CD8-positive, alpha-beta memory T cell (primary cell): Measurements from ENCODE around the gene BABAM1. TPM values are rescaled to one million over a fixed set of nuclear protein-coding genes. Genes with fewer than 3 reads are reported as not detected.
"Not testable (repeated sequence)": the region's sequence is repeated elsewhere in the genome, so short reads cannot be mapped to it uniquely, and the experiment has no call there.

Experiments used
- CTCF ChIA-PET: fragments of 350-600 bp; sonication (Branson Sonifier 250); formaldehyde crosslinking; loops from one replicate; lab custom pipeline; 2021; ENCODE audit warnings: antibody characterized with exemption; lab: Charles Lee
- POLR2A ChIA-PET: fragments of 350-600 bp; sonication (Branson Sonifier 250); formaldehyde crosslinking; loops from one replicate; lab custom pipeline; 2021; ENCODE audit warnings: antibody characterized with exemption; lab: Charles Lee
- DNase-seq, 5 donors: peaks; one replicate each; pipeline versions ENCODE4 v3.0.0 to v3.0.0-alpha.2; 2020 to 2022; ENCODE audit warnings: mixed read lengths in 1 of 5
- H3K27ac ChIP-seq: one replicate; pipeline ENCODE4 v1.7.0; 2013; ENCODE audit warnings: low read depth, mild to moderate bottlenecking, low read length, moderate library complexity
- H3K27me3 ChIP-seq: 2 replicates; pipeline ENCODE4 v1.7.0; 2013; ENCODE audit warnings: low read length, mild to moderate bottlenecking; ENCODE audit not compliant: insufficient read depth, poor library complexity, severe bottlenecking
- H3K36me3 ChIP-seq: 2 replicates; pipeline ENCODE4 v1.7.0; 2013; ENCODE audit warnings: mild to moderate bottlenecking, low read length, moderate library complexity; ENCODE audit not compliant: insufficient read depth
- H3K4me1 ChIP-seq: 2 replicates; pipeline ENCODE4 v1.7.0; 2013; ENCODE audit warnings: mild to moderate bottlenecking, low read length, moderate library complexity; ENCODE audit not compliant: insufficient read depth
- H3K4me3 ChIP-seq: 2 replicates; pipeline ENCODE4 v1.7.0; 2013; ENCODE audit warnings: mild to moderate bottlenecking, low read length
- H3K9me3 ChIP-seq: 2 replicates; pipeline ENCODE4 v1.7.0; 2013; ENCODE audit warnings: mild to moderate bottlenecking, low read length
- H3K27ac Mint-ChIP-seq, 8 donors: one replicate each; pipeline ENCODE4 v1.8.0; 2020 to 2021; ENCODE audit warnings: mixed read lengths in 8 of 8, mild to moderate bottlenecking in 6 of 8, inconsistent platforms in 3 of 8, moderate library complexity in 3 of 8
- H3K27me3 Mint-ChIP-seq, 2 donors: one replicate each; pipeline ENCODE4 v1.8.0; 2020 to 2021; ENCODE audit warnings: mixed read lengths in 2 of 2, mild to moderate bottlenecking in 1 of 2, moderate library complexity in 1 of 2
- H3K36me3 Mint-ChIP-seq, 3 donors: one replicate each; pipeline ENCODE4 v1.8.0; 2020 to 2021; ENCODE audit warnings: mixed read lengths in 3 of 3, inconsistent platforms in 1 of 3, mild to moderate bottlenecking in 1 of 3
- H3K4me1 Mint-ChIP-seq, 3 donors: one replicate each; pipeline ENCODE4 v1.8.0; 2020 to 2021; ENCODE audit warnings: mixed read lengths in 3 of 3, inconsistent platforms in 1 of 3, mild to moderate bottlenecking in 1 of 3
- H3K4me3 Mint-ChIP-seq, 7 donors: one replicate each; pipeline ENCODE4 v1.8.0; 2020 to 2021; ENCODE audit warnings: mixed read lengths in 7 of 7, mild to moderate bottlenecking in 6 of 7, moderate library complexity in 4 of 7, inconsistent platforms in 2 of 7
- H3K9me3 Mint-ChIP-seq, 5 donors: one replicate each; pipeline ENCODE4 v1.8.0; 2020 to 2022; ENCODE audit warnings: mixed read lengths in 5 of 5, mild to moderate bottlenecking in 3 of 5, moderate library complexity in 2 of 5, inconsistent platforms in 1 of 5
- polyA plus RNA-seq: library from polyadenylated mRNA; unstranded; fragments of 300-500 nt; fragmentation: Illumina TruSeq; gene quantifications from one replicate; pipeline ENCODE4 v1.2.3, GENCODE V29; 2021
- total RNA-seq, 2 experiments: library from RNA; stranded (reverse); gene quantifications; one replicate each; pipeline ENCODE4 v1.2.3, GENCODE V29; 2021

Gene BABAM1
- total and polyA plus RNA-seq, 3 experiments from 2014 or later = 114 to 132 (median 124) TPM

DNA sequence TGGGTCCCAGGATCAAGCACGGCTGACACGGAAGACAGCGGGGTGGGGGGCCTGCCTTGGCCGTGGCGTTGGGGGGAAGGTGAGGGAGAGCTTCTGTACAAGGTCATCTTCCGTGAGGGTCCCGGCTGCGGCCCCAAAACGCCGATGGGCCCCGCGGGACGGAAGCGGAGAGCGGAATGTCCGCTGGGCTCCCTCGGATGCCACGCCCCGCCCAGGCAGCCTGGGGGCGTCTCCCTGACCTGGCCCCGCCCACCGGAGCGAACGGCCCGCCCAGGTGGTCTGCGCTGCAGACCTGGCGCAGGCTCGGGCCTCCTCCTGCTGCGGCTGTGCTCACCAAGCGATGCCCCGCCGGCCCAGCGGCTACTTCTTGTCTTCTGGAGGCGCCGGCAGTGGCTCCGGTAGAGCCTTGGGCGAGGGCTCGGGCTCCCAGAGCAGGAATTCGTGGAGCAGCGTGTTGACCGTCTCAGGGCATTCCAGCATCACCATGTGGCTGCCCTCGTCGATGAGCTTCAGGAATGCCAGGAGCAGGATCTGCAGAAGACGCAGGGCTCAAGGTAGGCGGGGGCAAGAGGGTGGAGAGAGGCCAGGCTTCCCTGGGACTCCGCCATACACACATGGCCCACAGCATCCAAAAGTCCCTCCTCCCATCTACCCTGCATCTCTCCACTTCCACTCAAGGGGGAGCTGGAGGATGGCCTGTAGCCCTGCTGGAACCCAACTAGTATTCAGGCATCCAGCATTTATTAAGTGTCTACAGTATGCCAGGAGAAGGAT is 25.2 kb downstream of the BABAM1 start:
- H3K27me3 ChIP-seq = no peaks in the 10 kb centered on the region
- H3K27ac Mint-ChIP-seq = peak overlapping the region in 6 of 8 donors; percentile 22 to 88 (median 52)

DNA sequence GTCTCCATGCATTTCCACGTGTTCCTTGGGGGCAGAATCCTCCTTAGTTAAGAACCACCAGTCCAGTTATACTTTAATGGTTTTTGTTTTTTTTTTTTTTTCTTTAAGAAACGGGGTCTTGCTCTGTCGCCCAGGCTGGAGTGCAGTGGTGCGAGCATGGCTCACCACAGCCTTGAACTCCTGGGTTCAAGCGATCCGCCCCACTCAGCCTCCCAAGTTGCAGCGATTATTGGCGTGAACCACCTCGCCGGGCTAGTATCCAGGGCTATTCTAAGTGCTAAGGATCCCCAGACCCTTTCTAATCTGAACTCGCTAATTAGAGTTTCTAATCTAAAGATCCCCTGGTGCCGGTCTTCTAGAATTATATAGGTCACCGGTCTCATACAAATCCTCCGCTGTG is 26.4 kb downstream of the BABAM1 start:
- Mint-ChIP-seq H3K36me3 (peaks cover 0 to 14% (median 0%) of the 10 kb centered on the region in 3 donors), H3K27me3 (peaks cover 0 to 1% of the 10 kb centered on the region in 2 donors), H3K4me3 (peak overlapping the region in 2 of 7 donors; percentile 27 to 54), H3K27ac (no peak overlapping the region), H3K4me1 (peaks cover 3 to 7% (median 5%) of the 10 kb centered on the region in 3 donors), H3K9me3 (no peaks in the 10 kb centered on the region)
- Histone ChIP-seq H3K9me3 (no peaks in the 10 kb centered on the region), H3K27ac (no peak overlapping the region), H3K36me3 (no peaks in the 10 kb centered on the region), H3K4me1 (no peaks in the 10 kb centered on the region), H3K27me3 (no peaks in the 10 kb centered on the region), H3K4me3 (no peak overlapping the region)
- DNase-seq = no peak
- CTCF ChIA-PET = interaction anchor here (0.7 to 3.9 kb wide), 13 partner anchors 10 to 96 kb away, joined by 3 to 23 read pairs (median 5); partner anchors contain the start of genes ABHD8, ANKLE1, BABAM1 and DDA1
- POLR2A ChIA-PET = no interaction called here

More for the DNA sequence above, 25.2 kb downstream of the BABAM1 start:
- H3K36me3 ChIP-seq = no peaks in the 10 kb centered on the region
- POLR2A ChIA-PET = interaction anchor here (1.0 kb wide), 3 partner anchors 11 to 25 kb away, joined by 3 to 8 read pairs (median 3); partner anchors contain the start of genes ABHD8, BABAM1 and MRPL34
- Mint-ChIP-seq H3K4me3 (peak overlapping the region; percentile 84 to 94 (median 88)), H3K9me3 (no peaks in the 10 kb centered on the region), H3K4me1 (peaks cover 3 to 7% (median 5%) of the 10 kb centered on the region in 3 donors), H3K36me3 (peaks cover 0 to 10% (median 0%) of the 10 kb centered on the region in 3 donors), H3K27me3 (peaks cover 1 to 5% of the 10 kb centered on the region in 2 donors)
- H3K9me3 ChIP-seq = no peaks in the 10 kb centered on the region
- DNase-seq = peak; percentile 69 to 82 (median 76)
- CTCF ChIA-PET = interaction anchor here (0.6 to 3.9 kb wide), 17 partner anchors 10 to 172 kb away, joined by 3 to 23 read pairs (median 4); partner anchors contain the start of genes ABHD8, ANKLE1, BABAM1 and DDA1
- peak overlapping the region; percentile 31 for H3K27ac ChIP-seq
- peak overlapping the region; percentile 79 for H3K4me3 ChIP-seq
- no peaks in the 10 kb centered on the region for H3K4me1 ChIP-seq

DNA sequence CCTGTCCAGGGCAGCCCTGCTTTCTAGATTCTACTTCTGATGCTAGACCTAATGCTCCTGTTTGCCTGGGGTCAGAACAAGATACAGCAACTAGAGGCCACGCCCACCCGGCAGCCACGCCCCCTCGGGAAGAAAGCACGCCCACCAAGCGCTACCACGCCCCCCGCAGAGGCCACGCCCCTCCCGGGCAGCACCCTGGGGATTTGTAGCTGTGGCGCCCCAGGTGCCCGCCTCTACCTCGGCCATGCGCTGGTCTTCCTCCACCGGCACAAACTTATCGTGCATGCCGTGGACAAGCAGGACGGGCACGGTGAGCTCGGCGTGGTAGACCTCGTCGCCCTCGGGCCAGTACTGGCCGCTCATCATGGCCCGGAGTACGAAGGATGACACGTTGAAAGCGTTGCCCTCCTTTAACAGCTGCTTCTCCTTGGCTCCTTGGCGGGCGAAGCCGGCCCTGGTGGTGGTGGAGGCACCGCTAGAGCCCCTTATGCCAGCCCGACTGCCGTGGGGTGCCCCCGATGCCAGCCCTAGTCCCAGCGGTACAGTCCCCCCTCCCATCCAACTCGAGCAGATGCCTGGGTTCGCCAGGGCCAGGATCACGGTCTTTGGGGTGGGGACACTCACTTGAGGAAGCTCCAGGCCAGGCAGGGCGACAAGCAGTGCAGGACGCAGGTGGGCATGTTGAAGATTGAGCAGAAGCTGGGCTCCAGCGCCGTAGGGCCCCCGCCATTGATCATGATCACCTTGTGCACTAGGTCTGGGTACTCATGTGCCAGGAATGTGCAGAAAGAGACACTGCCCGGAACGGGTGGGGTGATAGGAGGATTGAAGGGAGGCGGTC is 27.0 kb downstream of the BABAM1 start:
- Mint-ChIP-seq H3K27me3 (peaks cover 0 to 1% of the 10 kb centered on the region in 2 donors), H3K4me3 (peak overlapping the region in 2 of 7 donors; percentile 27 to 54), H3K36me3 (peaks cover 0 to 14% (median 0%) of the 10 kb centered on the region in 3 donors), H3K4me1 (peaks cover 3 to 7% (median 5%) of the 10 kb centered on the region in 3 donors), H3K27ac (no peak overlapping the region), H3K9me3 (no peaks in the 10 kb centered on the region)
- H3K27ac ChIP-seq = no peak overlapping the region
- H3K9me3 ChIP-seq = no peaks in the 10 kb centered on the region
- ChIA-PET CTCF (interaction anchor here (0.9 to 1.5 kb wide), 4 partner anchors 10 to 95 kb away, joined by 3 to 4 read pairs (median 3); partner anchors contain the start of gene BABAM1), POLR2A (no interaction called here)
- peak; percentile 29 to 58 (median 38) for DNase-seq
- no peak overlapping the region for H3K4me3 ChIP-seq
- H3K4me1 ChIP-seq = no peaks in the 10 kb centered on the region
- no peaks in the 10 kb centered on the region for H3K36me3 ChIP-seq
- no peaks in the 10 kb centered on the region for H3K27me3 ChIP-seq

DNA sequence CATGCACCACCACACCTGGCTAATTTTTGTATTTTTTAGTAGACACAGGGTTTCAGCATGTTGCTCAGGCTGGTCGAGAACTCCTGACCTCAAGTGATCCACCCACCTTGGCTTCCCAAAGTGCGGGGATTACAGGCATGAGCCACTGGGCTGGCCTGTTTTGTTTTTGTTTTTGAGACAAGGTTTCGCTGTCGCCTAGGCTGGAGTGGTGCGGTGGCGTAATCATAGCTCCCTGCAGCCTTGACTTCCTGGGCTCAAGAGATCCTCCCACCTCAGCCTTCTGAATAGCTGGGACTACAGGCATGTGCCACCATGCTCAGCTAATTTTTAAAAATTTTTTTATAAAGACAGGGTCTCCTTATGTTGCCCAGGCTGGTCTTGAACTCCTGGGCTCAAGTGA is 28.3 kb downstream of the BABAM1 start:
- CTCF ChIA-PET = interaction anchor here (1.4 kb wide), 2 partner anchors 9 to 22 kb away, joined by 3 read pairs; no protein-coding TSS in a partner anchor
- POLR2A ChIA-PET = not testable (repeated sequence)

GRCh38 chr19:17296273-17296672 is 29.0 kb downstream of the BABAM1 start:
- Histone ChIP-seq H3K27ac (no peak overlapping the region), H3K4me1 (no peaks in the 10 kb centered on the region), H3K27me3 (no peaks in the 10 kb centered on the region), H3K36me3 (no peaks in the 10 kb centered on the region), H3K4me3 (no peak overlapping the region), H3K9me3 (no peaks in the 10 kb centered on the region)
- peaks cover 0 to 1% of the 10 kb centered on the region in 2 donors for H3K27me3 Mint-ChIP-seq
- CTCF ChIA-PET = interaction anchor here (1.3 to 1.4 kb wide), 2 partner anchors 9 to 22 kb away, joined by 3 to 4 read pairs; no protein-coding TSS in a partner anchor
- POLR2A ChIA-PET = interaction anchor here (0.7 kb wide), 1 partner anchor 39 kb away, joined by 5 read pairs; no protein-coding TSS in a partner anchor
- no peak for DNase-seq
- peaks cover 0 to 14% (median 0%) of the 10 kb centered on the region in 3 donors for H3K36me3 Mint-ChIP-seq
- no peak overlapping the region for H3K4me3 Mint-ChIP-seq
- no peaks in the 10 kb centered on the region for H3K9me3 Mint-ChIP-seq
- peak overlapping the region in 1 of 8 donors; percentile 54 for H3K27ac Mint-ChIP-seq
- peaks cover 3 to 7% (median 5%) of the 10 kb centered on the region in 3 donors for H3K4me1 Mint-ChIP-seq

More for the DNA sequence above, 28.3 kb downstream of the BABAM1 start:
- H3K27me3 ChIP-seq, H3K9me3 Mint-ChIP-seq, H3K27ac ChIP-seq, H3K27ac Mint-ChIP-seq, H3K4me1 ChIP-seq, DNase-seq, H3K4me3 ChIP-seq, H3K27me3 Mint-ChIP-seq, H3K4me1 Mint-ChIP-seq, H3K4me3 Mint-ChIP-seq, H3K9me3 ChIP-seq, H3K36me3 ChIP-seq: not testable (repeated sequence)
- H3K36me3 Mint-ChIP-seq = peaks cover 0 to 14% (median 0%) of the 10 kb centered on the region in 3 donors

- ChIA-PET CTCF (interaction anchor here (1.3 to 1.4 kb wide), 2 partner anchors 8 to 21 kb away, joined by 3 to 4 read pairs; no protein-coding TSS in a partner anchor), POLR2A (no interaction called here)
- Histone ChIP-seq H3K4me3 (no peak overlapping the region), H3K9me3 (no peaks in the 10 kb centered on the region), H3K27me3 (no peaks in the 10 kb centered on the region), H3K36me3 (no peaks in the 10 kb centered on the region), H3K4me1 (peaks cover under 1% of the 10 kb centered on the region), H3K27ac (no peak overlapping the region)
- Mint-ChIP-seq H3K4me3 (no peak overlapping the region), H3K36me3 (peaks cover 0 to 14% (median 0%) of the 10 kb centered on the region in 3 donors), H3K9me3 (no peaks in the 10 kb centered on the region), H3K4me1 (peaks cover 4 to 9% (median 7%) of the 10 kb centered on the region in 3 donors), H3K27me3 (peaks cover 0 to 1% of the 10 kb centered on the region in 2 donors), H3K27ac (no peak overlapping the region)
- no peak for DNase-seq
Observed at GRCh38 chr19:17296976-17297375, 29.7 kb downstream of the BABAM1 start.

GRCh38 chr19:17300992-17301619 is 33.9 kb downstream of the BABAM1 start:
- H3K27ac ChIP-seq = no peak overlapping the region
- H3K36me3 ChIP-seq = no peaks in the 10 kb centered on the region
- no peak for DNase-seq
- H3K4me1 ChIP-seq = peaks cover 21% of the 10 kb centered on the region
- Mint-ChIP-seq H3K9me3 (no peaks in the 10 kb centered on the region), H3K36me3 (peaks cover 0 to 11% (median 0%) of the 10 kb centered on the region in 3 donors), H3K4me1 (peaks cover 23 to 37% (median 28%) of the 10 kb centered on the region in 3 donors), H3K4me3 (peak overlapping the region in 2 of 7 donors; percentile 13 to 71), H3K27me3 (no peaks in the 10 kb centered on the region), H3K27ac (peak overlapping the region in 2 of 8 donors; percentile 15 to 50)
- CTCF ChIA-PET = no interaction called here
- H3K9me3 ChIP-seq = no peaks in the 10 kb centered on the region
- no peak overlapping the region for H3K4me3 ChIP-seq
- POLR2A ChIA-PET = no interaction called here
- no peaks in the 10 kb centered on the region for H3K27me3 ChIP-seq
